Islet precursor cell (in vitro differentiated cells): ENCODE results near the gene HFE.
A peak's percentile ranks its signal among the peaks of the same experiment; 100 is the strongest.

ENCODE experiments used
- DNase-seq: peaks from one replicate; pipeline ENCODE4 v3.0.0-alpha.2; 2018

The HFE gene

DNA sequence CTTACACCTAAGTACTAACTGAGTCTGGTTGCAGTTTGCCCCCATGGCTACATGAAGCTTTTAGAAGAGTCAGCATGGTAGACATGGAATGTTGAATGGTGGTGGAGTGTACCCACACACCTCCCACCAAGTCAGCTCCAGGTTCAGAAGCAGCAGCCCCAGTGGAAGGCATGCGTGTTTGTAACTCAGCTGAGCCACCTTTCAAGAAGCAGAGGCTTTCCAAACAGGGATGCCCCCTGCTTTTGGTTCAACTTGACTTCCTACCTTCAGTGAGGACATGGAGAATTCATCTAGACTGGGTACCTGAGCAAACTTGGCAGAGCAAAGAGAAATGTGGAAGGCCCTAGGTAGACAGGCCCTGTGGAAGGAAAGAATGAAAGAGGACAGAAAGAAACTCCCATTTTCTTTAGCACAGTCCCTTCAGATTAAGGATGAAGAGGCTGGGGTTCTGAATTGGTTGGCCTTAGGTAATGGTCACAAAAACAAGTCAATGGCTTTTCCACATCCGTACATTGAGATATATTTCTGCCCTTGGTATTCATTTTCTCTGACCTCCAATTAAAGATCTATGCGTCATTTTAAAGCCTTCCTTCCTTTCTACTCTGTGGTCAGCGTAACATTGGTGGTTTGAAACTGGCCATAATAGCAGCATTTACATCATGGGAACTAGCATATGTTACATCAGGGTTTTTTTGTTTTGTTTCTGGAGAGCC is 53.2 kb downstream of the HFE start:
- no peak for DNase-seq

GRCh38 chr6:26140967-26141294 is 53.7 kb downstream of the HFE start:
- no peak for DNase-seq

DNA sequence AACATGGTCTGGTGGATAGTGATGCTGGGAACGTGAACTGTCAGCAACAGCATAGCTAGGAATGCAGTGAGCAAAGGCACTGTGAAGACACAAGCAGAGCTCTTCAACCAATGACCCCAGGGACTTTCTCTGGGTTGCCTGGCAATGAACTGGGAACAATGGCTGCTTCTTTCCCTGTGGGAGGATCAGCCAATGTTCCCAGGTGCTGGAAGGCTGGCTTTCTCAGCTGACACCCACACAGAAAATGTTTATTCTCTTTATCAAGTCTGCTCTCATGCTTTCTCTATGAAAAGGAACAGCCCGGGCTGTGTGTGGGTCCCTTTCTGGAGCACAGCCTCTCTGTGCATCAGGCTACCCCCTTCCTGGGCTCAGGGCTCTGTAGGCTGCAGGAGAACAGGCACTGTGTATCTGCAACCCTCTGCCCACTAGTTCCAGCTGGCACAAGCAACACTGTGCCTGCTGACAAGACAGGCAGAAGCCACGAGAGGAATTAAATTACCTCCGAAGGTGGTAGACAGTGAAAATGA is 54.2 kb downstream of the HFE start:
- peak; percentile 66 for DNase-seq

DNA sequence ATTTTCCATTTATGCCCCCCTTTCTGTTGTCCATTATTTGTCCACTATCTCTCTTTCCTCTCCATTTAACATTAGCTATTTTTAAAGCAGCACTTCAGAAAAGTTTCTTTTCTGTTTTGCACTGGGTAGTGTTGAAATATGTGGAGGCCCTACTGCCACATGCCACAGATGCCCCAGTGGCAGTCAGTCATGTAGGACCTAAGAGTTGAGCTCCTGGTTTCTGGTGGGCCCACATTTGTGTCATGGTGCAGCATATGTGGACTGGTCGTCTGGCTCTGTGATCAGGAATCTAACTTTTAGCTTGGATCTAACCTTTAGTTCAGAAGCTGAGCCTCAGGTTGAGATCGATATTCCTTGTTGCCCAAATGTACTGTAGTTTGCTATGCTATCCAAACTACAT is 54.8 kb downstream of the HFE start:
- no peak for DNase-seq
